A673 (cell line): ENCODE measurements around the gene GPR183. TPM values are rescaled to one million over a fixed set of nuclear protein-coding genes. Genes with fewer than 3 reads are reported as not detected.
A peak's percentile ranks its signal among the peaks of the same experiment; 100 is the strongest.

Source experiments
- BruUV-seq: library from RNA; stranded (reverse); fragments of 400-500 nt; replicated peaks from 2 replicates; lab custom pipeline; 2021; lab: Mats Ljungman, UMichigan
- CTCF ChIA-PET: fragments of 300-600 bp; sonication (Branson Sonifier 250); formaldehyde crosslinking; loops from one replicate; lab custom pipeline; 2022; ENCODE audit warnings: antibody characterized with exemption; lab: Charles Lee
- POLR2A ChIA-PET: fragments of 300-600 bp; sonication (Branson Sonifier 250); formaldehyde crosslinking; loops from one replicate; lab custom pipeline; 2022; ENCODE audit warnings: antibody characterized with exemption; ENCODE audit not compliant: low non-redundant PET; lab: Charles Lee
- DNase-seq: peaks from one replicate; pipeline ENCODE4 v3.0.0-alpha.2; 2015; ENCODE audit warnings: low spot score
- H3K27ac ChIP-seq: fragments of 200-600 bp; sonication (generic); 2 replicates; pipeline ENCODE4 v1.5.1; 2016; ENCODE audit warnings: mixed run types, low read depth, mild to moderate bottlenecking, mixed read lengths, antibody characterized with exemption, low read length; ENCODE audit not compliant: poor library complexity, severe bottlenecking
- H3K27me3 ChIP-seq: fragments of 200-600 bp; sonication (generic); replicated peaks from 2 replicates; pipeline ENCODE4 v1.6.1; 2017; ENCODE audit warnings: mixed run types, low read depth, mild to moderate bottlenecking, mixed read lengths, antibody characterized with exemption, low read length; ENCODE audit not compliant: insufficient read depth, poor library complexity
- H3K36me3 ChIP-seq: fragments of 200-600 bp; sonication (generic); 2 replicates; pipeline ENCODE4 v1.6.1; 2016; ENCODE audit warnings: mixed run types, mild to moderate bottlenecking, mixed read lengths, antibody characterized with exemption, low read length; ENCODE audit not compliant: insufficient read depth, poor library complexity, severe bottlenecking
- H3K4me1 ChIP-seq: fragments of 200-600 bp; sonication (generic); 2 replicates; pipeline ENCODE4 v1.6.1; 2017; ENCODE audit warnings: mixed run types, mild to moderate bottlenecking, mixed read lengths, antibody characterized with exemption, low read length; ENCODE audit not compliant: insufficient read depth, poor library complexity, severe bottlenecking
- H3K4me3 ChIP-seq: fragments of 200-600 bp; sonication (generic); 2 replicates; pipeline ENCODE4 v1.5.1; 2016; ENCODE audit warnings: low read depth, mixed run types, mild to moderate bottlenecking, mixed read lengths, low read length; ENCODE audit not compliant: poor library complexity, severe bottlenecking
- H3K9me3 ChIP-seq: fragments of 200-600 bp; sonication (generic); 2 replicates; pipeline ENCODE4 v1.6.1; 2016; ENCODE audit warnings: mixed run types, low read depth, mild to moderate bottlenecking, mixed read lengths, antibody characterized with exemption, low read length; ENCODE audit not compliant: poor library complexity, severe bottlenecking
- CTCF ChIP-seq: fragments of 300-800, 200-600 bp; sonication (generic); conservative IDR thresholded peaks from 2 replicates; pipeline ENCODE4 v1.5.1; 2017; ENCODE audit warnings: low read depth, mild to moderate bottlenecking, antibody characterized with exemption, low read length, moderate library complexity, mixed read lengths
- EZH2 ChIP-seq: fragments of 200-600 bp; sonication (generic); IDR thresholded peaks from 2 replicates; pipeline ENCODE4 v1.6.1; 2017; ENCODE audit warnings: borderline replicate concordance, low read depth, mild to moderate bottlenecking, mixed read lengths, antibody characterized with exemption, low read length; ENCODE audit not compliant: poor library complexity, severe bottlenecking
- intact Hi-C: fragments of 100-400 bp; cut with micrococcal nuclease; formaldehyde crosslinking; loops from one replicate; pipeline ENCODE4 v1.10.0; 2022; ENCODE audit not compliant: unreplicated experiment
- total RNA-seq: library from RNA; stranded (reverse); gene quantifications from 2 replicates; pipeline ENCODE4 v1.2.3, GENCODE V29; 2021

Gene GPR183
- total RNA-seq, 1 experiment from 2014 or later: not detected

- ChIA-PET CTCF (no interaction called here), POLR2A (no interaction called here)
- Histone ChIP-seq H3K4me3 (no peak overlapping the region), H3K9me3 (no peaks in the 10 kb centered on the region), H3K27ac (no peak overlapping the region), H3K36me3 (peaks cover 4% of the 10 kb centered on the region), H3K27me3 (no peaks in the 10 kb centered on the region), H3K4me1 (peaks cover 8% of the 10 kb centered on the region)
- DNase-seq: no peak
- intact Hi-C loops: no loop called here
- TF ChIP-seq EZH2 (no peak), CTCF (no peak)
- no TSS peak for BruUV-seq
Measured at GRCh38 chr13:99258946-99259345, 48.3 kb downstream of the GPR183 start.

- TF ChIP-seq CTCF (no peak), EZH2 (no peak)
- CTCF ChIA-PET: no interaction called here
- BruUV-seq: no TSS peak
- peaks cover 4% of the 10 kb centered on the region for H3K36me3 ChIP-seq
- POLR2A ChIA-PET: no interaction called here
- H3K4me3 ChIP-seq: no peak within 1 kb of the TSS
- no peaks in the 10 kb centered on the region for H3K9me3 ChIP-seq
- no peak within 1 kb of the TSS for H3K27ac ChIP-seq
- peak; percentile 8 for DNase-seq
- intact Hi-C loops: no loop called here
- H3K27me3 ChIP-seq: no peaks in the 10 kb centered on the region
- peaks cover 8% of the 10 kb centered on the region for H3K4me1 ChIP-seq
Measured at GRCh38 chr13:99258210-99258860, 48.9 kb downstream of the GPR183 start, which contains the start of gene GPR18. Gene GPR18, minus strand, starts transcription at chr13:99258379. Its CDS starts 2,507 bp downstream, at chr13:99255872.

- peaks cover 4% of the 10 kb centered on the region for H3K36me3 ChIP-seq
- peaks cover 8% of the 10 kb centered on the region for H3K4me1 ChIP-seq
- no peak overlapping the region for H3K4me3 ChIP-seq
- H3K27me3 ChIP-seq: no peaks in the 10 kb centered on the region
- no TSS peak for BruUV-seq
- TF ChIP-seq EZH2: no peak
- TF ChIP-seq CTCF: no peak
- ChIA-PET CTCF (no interaction called here), POLR2A (no interaction called here)
- no peaks in the 10 kb centered on the region for H3K9me3 ChIP-seq
- intact Hi-C loops: no loop called here
- no peak overlapping the region for H3K27ac ChIP-seq
- DNase-seq: no peak
Measured at GRCh38 chr13:99257291-99257690, 49.9 kb downstream of the GPR183 start.
